ENCODE results near the gene MYO1D. TPM values are rescaled to one million over a fixed set of nuclear protein-coding genes. Genes with fewer than 3 reads are reported as not detected.

MYO1D gene
- total and polyA plus RNA-seq, 2 of the 13 experiments (the other 11 are each of a cell fraction or from before 2014, with no cell fraction given): 13.2 to 17.3 TPM

DNA sequence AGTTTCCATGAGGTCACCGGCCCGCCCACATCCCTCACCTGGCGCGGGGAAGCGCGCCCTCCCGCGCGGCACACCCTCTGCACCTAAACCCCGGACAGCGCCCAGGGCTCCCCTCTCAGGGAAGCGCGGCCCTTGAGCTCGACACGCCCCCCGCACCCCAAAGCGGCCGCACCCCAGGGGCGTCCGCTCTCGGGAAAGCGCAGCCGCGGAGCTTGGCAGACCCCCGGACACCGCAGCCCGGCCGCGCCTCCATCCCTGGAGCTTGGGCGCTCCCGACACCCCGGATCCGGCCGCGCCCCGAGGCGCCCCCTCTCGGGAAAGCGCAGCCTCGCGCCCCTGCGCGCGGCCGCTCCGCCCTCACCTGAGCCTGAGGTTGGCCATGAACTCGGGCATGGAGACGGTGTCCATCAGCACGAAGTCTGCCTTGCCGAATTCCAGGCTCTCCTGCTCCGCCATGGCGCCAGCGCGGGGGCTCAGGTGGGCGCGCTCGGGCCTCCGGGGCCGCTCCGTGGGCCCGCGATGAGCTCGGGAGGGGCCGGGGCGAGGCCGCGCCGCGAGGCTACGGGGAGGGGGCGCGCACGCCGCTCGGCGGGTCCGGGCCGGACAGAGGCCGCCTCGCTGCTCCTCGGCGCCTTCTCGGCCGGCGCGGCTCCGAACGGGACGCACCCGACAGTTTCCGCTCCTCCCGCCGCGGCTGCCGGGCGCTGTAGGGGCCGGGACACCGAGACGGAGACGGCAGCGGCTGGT lies at the start of gene MYO1D (continued):
- TF ChIP-seq ZBTB7B (CRISPR knock-in tag; IDR thresholded peaks at IDR 0.05) (peak; percentile 12; the same call in 1 of the 2 replicates), MYC (CRISPR knock-in tag; IDR thresholded peaks at IDR 0.05; ENCODE audit: borderline replicate concordance) (peak; percentile 65; the same call in 1 of the 2 replicates), SP140L (CRISPR knock-in tag; IDR thresholded peaks at IDR 0.05; ENCODE audit: borderline replicate concordance) (no peak), NONO (IDR thresholded peaks at IDR 0.05) (no peak), NONO (CRISPR knock-in tag; conservative IDR thresholded peaks at IDR 0.05) (peak; percentile 8; the same call in 1 of the 2 replicates), CHCHD3 (CRISPR knock-in tag; IDR thresholded peaks at IDR 0.05) (0 out of 2 replicates have a peak, but pooled peaks have one; percentile 51), RAD21 (CRISPR knock-in tag; IDR thresholded peaks at IDR 0.05) (peak; percentile 23; the same call in 1 of the 2 replicates), ZNF225 (CRISPR knock-in tag; IDR thresholded peaks at IDR 0.05) (peak; percentile 38; the same call in 1 of the 2 replicates), RARA (CRISPR knock-in tag; IDR thresholded peaks at IDR 0.05) (no peak), MEIS2 (CRISPR knock-in tag; IDR thresholded peaks at IDR 0.05) (0 out of 2 replicates have a peak, but pooled peaks have one; percentile 40), ATF7 (IDR thresholded peaks at IDR 0.05) (no peak), ATF7 (CRISPR knock-in tag; IDR thresholded peaks at IDR 0.05) (0 out of 2 replicates have a peak, but pooled peaks have one; percentile 44), ZNF296 (CRISPR knock-in tag; conservative IDR thresholded peaks at IDR 0.05) (no peak), ZNF331 (CRISPR knock-in tag; IDR thresholded peaks at IDR 0.05) (0 out of 2 replicates have a peak, but pooled peaks have one; percentile 15), PHF21A (CRISPR knock-in tag; IDR thresholded peaks at IDR 0.05) (peak; percentile 56; the same call in 1 of the 2 replicates), STAG1 (CRISPR knock-in tag; IDR thresholded peaks at IDR 0.05) (peak; percentile 24), DPF2 (CRISPR knock-in tag; IDR thresholded peaks at IDR 0.05; ENCODE audit: borderline replicate concordance, low read depth) (no peak), ZNF430 (CRISPR knock-in tag; IDR thresholded peaks at IDR 0.05) (peak; percentile 67; the same call in 1 of the 2 replicates)
- TF ChIP-seq, protein P1, sequence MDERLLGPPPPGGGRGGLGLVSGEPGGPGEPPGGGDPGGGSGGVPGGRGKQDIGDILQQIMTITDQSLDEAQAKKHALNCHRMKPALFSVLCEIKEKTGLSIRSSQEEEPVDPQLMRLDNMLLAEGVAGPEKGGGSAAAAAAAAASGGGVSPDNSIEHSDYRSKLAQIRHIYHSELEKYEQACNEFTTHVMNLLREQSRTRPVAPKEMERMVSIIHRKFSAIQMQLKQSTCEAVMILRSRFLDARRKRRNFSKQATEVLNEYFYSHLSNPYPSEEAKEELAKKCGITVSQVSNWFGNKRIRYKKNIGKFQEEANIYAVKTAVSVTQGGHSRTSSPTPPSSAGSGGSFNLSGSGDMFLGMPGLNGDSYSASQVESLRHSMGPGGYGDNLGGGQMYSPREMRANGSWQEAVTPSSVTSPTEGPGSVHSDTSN (CRISPR knock-in tag; IDR thresholded peaks at IDR 0.05): no peak
- TF ChIP-seq, protein P2, sequence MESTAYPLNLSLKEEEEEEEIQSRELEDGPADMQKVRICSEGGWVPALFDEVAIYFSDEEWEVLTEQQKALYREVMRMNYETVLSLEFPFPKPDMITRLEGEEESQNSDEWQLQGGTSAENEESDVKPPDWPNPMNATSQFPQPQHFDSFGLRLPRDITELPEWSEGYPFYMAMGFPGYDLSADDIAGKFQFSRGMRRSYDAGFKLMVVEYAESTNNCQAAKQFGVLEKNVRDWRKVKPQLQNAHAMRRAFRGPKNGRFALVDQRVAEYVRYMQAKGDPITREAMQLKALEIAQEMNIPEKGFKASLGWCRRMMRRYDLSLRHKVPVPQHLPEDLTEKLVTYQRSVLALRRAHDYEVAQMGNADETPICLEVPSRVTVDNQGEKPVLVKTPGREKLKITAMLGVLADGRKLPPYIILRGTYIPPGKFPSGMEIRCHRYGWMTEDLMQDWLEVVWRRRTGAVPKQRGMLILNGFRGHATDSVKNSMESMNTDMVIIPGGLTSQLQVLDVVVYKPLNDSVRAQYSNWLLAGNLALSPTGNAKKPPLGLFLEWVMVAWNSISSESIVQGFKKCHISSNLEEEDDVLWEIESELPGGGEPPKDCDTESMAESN (CRISPR knock-in tag; conservative IDR thresholded peaks at IDR 0.05): 0 out of 2 replicates have a peak, but pooled peaks have one; percentile 36
- TF ChIP-seq, protein P3, sequence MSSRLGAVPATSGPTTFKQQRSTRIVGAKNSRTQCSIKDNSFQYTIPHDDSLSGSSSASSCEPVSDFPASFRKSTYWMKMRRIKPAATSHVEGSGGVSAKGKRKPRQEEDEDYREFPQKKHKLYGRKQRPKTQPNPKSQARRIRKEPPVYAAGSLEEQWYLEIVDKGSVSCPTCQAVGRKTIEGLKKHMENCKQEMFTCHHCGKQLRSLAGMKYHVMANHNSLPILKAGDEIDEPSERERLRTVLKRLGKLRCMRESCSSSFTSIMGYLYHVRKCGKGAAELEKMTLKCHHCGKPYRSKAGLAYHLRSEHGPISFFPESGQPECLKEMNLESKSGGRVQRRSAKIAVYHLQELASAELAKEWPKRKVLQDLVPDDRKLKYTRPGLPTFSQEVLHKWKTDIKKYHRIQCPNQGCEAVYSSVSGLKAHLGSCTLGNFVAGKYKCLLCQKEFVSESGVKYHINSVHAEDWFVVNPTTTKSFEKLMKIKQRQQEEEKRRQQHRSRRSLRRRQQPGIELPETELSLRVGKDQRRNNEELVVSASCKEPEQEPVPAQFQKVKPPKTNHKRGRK (CRISPR knock-in tag; IDR thresholded peaks at IDR 0.05): no peak

All from HepG2 (cell line).